K562 (cell line): ENCODE results near the gene C4orf50. TPM values are rescaled to one million over a fixed set of nuclear protein-coding genes. Genes with fewer than 3 reads are reported as not detected.

ENCODE experiments used
- ATAC-seq: fragments of 200-7000 bp; cut with Tn5 transposase; 3 replicates; pipeline ENCODE4 v1.9.1; 2020; ENCODE audit warnings: moderate library complexity
- BruUV-seq: library from RNA; stranded (reverse); fragments of 400-500 nt; replicated peaks from 2 replicates; lab custom pipeline; 2021; lab: Mats Ljungman, UMichigan
- CTCF ChIA-PET: fragments of 300-600 bp; formaldehyde crosslinking; extraction: SDS; loops from one replicate; lab custom pipeline; 2021; ENCODE audit warnings: low intra/inter-chr PET ratio; lab: Yijun Ruan, JAX
- POLR2A ChIA-PET: fragments of 300-600, 350-650 bp; sonication (Branson Sonifier 250); formaldehyde crosslinking; extraction: SDS; loops from one replicate; lab custom pipeline; 2021; ENCODE audit warnings: antibody characterized with exemption, inconsistent platforms; lab: Yijun Ruan, JAX
- DNase-seq, 4 experiments: peaks; one replicate each; pipeline versions ENCODE4 v3.0.0 to v3.0.0-alpha.2; 2011 to 2018; ENCODE audit warnings: low spot score in 3 of 4, mixed read lengths in 3 of 4; ENCODE audit errors: extremely low read depth in 1 of 4
- FAIRE-seq: peaks from 2 replicates; lab custom pipeline; 2011; peaks lifted over from hg19 to GRCh38; lab: Jason Lieb, UNC
- H2AFZ ChIP-seq: 2 replicates; pipeline ENCODE4 v1.6.0; 2011; ENCODE audit warnings: low read depth, low read length, control low read depth, inconsistent platforms
- H3K27ac ChIP-seq: fragments of 200-600 bp; 3 replicates; pipeline ENCODE4 v1.8.0; 2011; ENCODE audit warnings: low read depth, mild to moderate bottlenecking, control low read depth, inconsistent platforms, low read length, moderate library complexity, mixed read lengths; ENCODE audit errors: extremely low read depth
- H3K27me3 ChIP-seq, 2 experiments: fragments of 300-600 bp in 1 of 2; 2 replicates in 1 of 2; 3 replicates in 1 of 2; pipeline versions ENCODE4 v1.6.0 to v1.8.0; 2011; ENCODE audit warnings: inconsistent platforms in 2 of 2, low read length in 2 of 2, mild to moderate bottlenecking in 1 of 2, mixed read lengths in 1 of 2, moderate library complexity in 1 of 2; ENCODE audit not compliant: control insufficient read depth in 2 of 2, insufficient read depth in 2 of 2
- H3K36me3 ChIP-seq: fragments of 300-600 bp; 3 replicates; pipeline ENCODE4 v1.8.0; 2011; ENCODE audit warnings: mild to moderate bottlenecking, low read length, inconsistent platforms; ENCODE audit not compliant: control insufficient read depth, insufficient read depth
- H3K4me1 ChIP-seq, 2 experiments: fragments of 200-600 bp in 1 of 2; replicated peaks in 1 of 2; 2 replicates in 1 of 2; 3 replicates in 1 of 2; pipeline versions ENCODE4 v1.5.1 to v1.8.0; 2011; ENCODE audit warnings: inconsistent platforms in 2 of 2, low read length in 2 of 2, mild to moderate bottlenecking in 1 of 2, mixed read lengths in 1 of 2, moderate library complexity in 1 of 2; ENCODE audit not compliant: control insufficient read depth in 2 of 2, insufficient read depth in 2 of 2
- H3K4me2 ChIP-seq: 2 replicates; pipeline ENCODE4 v1.6.1; 2011; ENCODE audit warnings: low read length, control low read depth, inconsistent platforms, mixed read lengths; ENCODE audit not compliant: insufficient read depth
- H3K4me3 ChIP-seq: fragments of 200-600 bp; sonication (generic), shearing (Covaris generic); 2 replicates; pipeline ENCODE4 v1.5.1; 2016; ENCODE audit warnings: control low read depth, inconsistent platforms
- H3K79me2 ChIP-seq: fragments of 200-600 bp; 3 replicates; pipeline ENCODE4 v1.8.0; 2011; ENCODE audit warnings: low read length, inconsistent platforms; ENCODE audit not compliant: control insufficient read depth, insufficient read depth
- H3K9ac ChIP-seq, 2 experiments: 2 replicates each; pipeline versions ENCODE4 v1.6.0 to v1.6.1; 2011; ENCODE audit warnings: low read depth in 2 of 2, low read length in 2 of 2, control low read depth in 1 of 2, inconsistent platforms in 1 of 2, mild to moderate bottlenecking in 1 of 2, mixed read lengths in 1 of 2; ENCODE audit not compliant: insufficient read depth in 1 of 2
- H3K9me1 ChIP-seq: one replicate; pipeline ENCODE4 v1.6.0; 2011; ENCODE audit warnings: inconsistent platforms, mild to moderate bottlenecking, low read length, moderate library complexity; ENCODE audit not compliant: control insufficient read depth, insufficient read depth
- H3K9me3 ChIP-seq: replicated peaks from 2 replicates; pipeline ENCODE4 v1.5.1; 2011; ENCODE audit warnings: low read depth, low read length, inconsistent platforms; ENCODE audit not compliant: control insufficient read depth, insufficient read depth
- H4K20me1 ChIP-seq: replicated peaks from 2 replicates; pipeline ENCODE4 v1.6.1; 2011; ENCODE audit warnings: low read length, inconsistent platforms, mixed read lengths; ENCODE audit not compliant: control insufficient read depth, insufficient read depth
- DACH1 ChIP-seq: fragments of 450-650 bp; IDR thresholded peaks from 2 replicates; pipeline ENCODE4 v1.6.1; 2018; ENCODE audit not compliant: partially characterized antibody
- ELF1 ChIP-seq: fragments of 200-800 bp; sonication (Bioruptor generic); IDR thresholded peaks from 2 replicates; pipeline ENCODE4 v1.6.1; 2016; ENCODE audit warnings: missing genetic modification characterization, missing compliant biosample characterization
- ETV5 ChIP-seq: sonication (generic); formaldehyde crosslinking; IDR thresholded peaks from 2 replicates; pipeline ENCODE4 v1.4.0; 2020; ENCODE audit warnings: low read depth, mild to moderate bottlenecking, missing genetic modification reagents
- HMG20A ChIP-seq: fragments of 450-650 bp; formaldehyde crosslinking; conservative IDR thresholded peaks from 2 replicates; pipeline ENCODE4 v1.4.0; 2020; ENCODE audit warnings: mild to moderate bottlenecking, mixed read lengths
- TEAD4 ChIP-seq, 2 experiments: sonication (generic) in 1 of 2; formaldehyde crosslinking in 1 of 2; IDR thresholded peaks; 2 replicates each; pipeline versions ENCODE4 v1.6.1 to v1.8.0; 2012 to 2022; ENCODE audit warnings: borderline replicate concordance in 1 of 2, inconsistent platforms in 1 of 2, low read length in 1 of 2, mild to moderate bottlenecking in 1 of 2, missing genetic modification reagents in 1 of 2
- WGBS: fragments of 100-300 bp; shearing (Covaris generic); methylation state at CpG from one replicate; pipeline ENCODE4 v1.1.6; 2016; ENCODE audit warnings: low coverage, mixed read lengths; ENCODE audit not compliant: insufficient coverage; ENCODE audit errors: missing lambda C conversion rate; 5-methylcytosine and 5-hydroxymethylcytosine counted together
- in situ Hi-C: fragments of 300-500 bp; cut with MboI; formaldehyde crosslinking; loops from 4 replicates; pipeline ENCODE4 v1.15.0; 2018; ENCODE audit warnings: inconsistent platforms, mixed read lengths
- intact Hi-C: fragments of 100-400 bp; cut with micrococcal nuclease; formaldehyde crosslinking; loops from 2 replicates; pipeline ENCODE4 v1.14.2; 2022
- polyA plus RNA-seq, 8 experiments: library from polyadenylated mRNA; depleted of rRNA in 4 of 8; stranded (reverse) in 5 of 8; unstranded in 3 of 8; fragments of >200 nt; fragmentation: Nextera tagmentation in 2 of 8; fragmentation: Illumina TruSeq in 1 of 8; extraction: Ambion mirVana in 2 of 8; extraction: Trizol in 1 of 8; gene quantifications; 2 replicates each; pipeline versions ENCODE4 v1.2.1 to v1.2.3, GENCODE V29; 2011 to 2014; ENCODE audit warnings: inconsistent platforms in 1 of 8, missing spikeins in 1 of 8
- total RNA-seq, 7 experiments: library from RNA; depleted of rRNA in 6 of 7; stranded (reverse); fragments of >200 nt in 6 of 7; fragmentation: Illumina TruSeq in 2 of 7; extraction: Trizol in 2 of 7; gene quantifications; 2 replicates each; pipeline versions ENCODE4 v1.2.1 to v1.2.3, GENCODE V29; 2011 to 2021; ENCODE audit warnings: low replicate concordance in 1 of 7
- TF ChIP-seq, protein P1 (sequence below), 2 experiments: fragments of 450-650 bp in 1 of 2; IDR thresholded peaks; 2 replicates each; pipeline ENCODE4 v1.6.1; 2011 to 2017; ENCODE audit warnings: low read depth in 2 of 2, antibody characterized with exemption in 1 of 2, borderline replicate concordance in 1 of 2, low read length in 1 of 2, mild to moderate bottlenecking in 1 of 2, mixed read lengths in 1 of 2; ENCODE audit not compliant: control insufficient read depth in 1 of 2

Gene C4orf50
- total and polyA plus RNA-seq, 9 of the 15 experiments (the other 6 are each of a cell fraction or from before 2014, with no cell fraction given), result not detected

DNA sequence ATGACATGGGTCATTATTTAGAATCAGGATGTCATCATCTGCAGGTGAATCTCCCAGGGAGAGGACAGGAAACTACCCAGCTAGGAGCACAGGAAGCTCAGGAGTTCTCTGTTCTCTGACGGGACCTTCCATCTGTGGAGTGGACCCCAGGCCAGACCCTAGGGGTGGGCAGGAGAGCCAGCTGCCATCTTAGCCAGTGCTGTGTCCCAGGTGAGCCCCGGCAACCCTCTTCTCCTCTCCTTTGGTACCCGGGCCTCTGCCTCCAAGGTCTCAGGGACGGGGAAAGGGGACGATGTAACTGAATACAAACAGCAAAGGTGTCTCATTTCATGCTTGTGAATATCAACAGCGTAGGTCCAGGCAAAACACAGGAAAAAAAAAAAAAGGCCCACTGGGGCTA lies 48.5 kb downstream of the C4orf50 start:
- DNase-seq, result no peak
- no peaks in the 10 kb centered on the region for H3K9me3 ChIP-seq
- ATAC-seq, result no peak
- POLR2A ChIA-PET, result no interaction called here
- peaks cover 0 to 47% of the 10 kb centered on the region in 2 experiments; a peak in 4 of 5 replicates for H3K27me3 ChIP-seq
- H3K4me2 ChIP-seq, result no peak overlapping the region
- TF ChIP-seq TEAD4 (IDR thresholded peaks at IDR 0.05; ENCODE audit: low read length) (no peak), TEAD4 (CRISPR knock-in tag; IDR thresholded peaks at IDR 0.05; ENCODE audit: borderline replicate concordance) (no peak), ELF1 (no peak), ETV5 (CRISPR knock-in tag) (no peak), DACH1 (no peak), HMG20A (no peak)
- TF ChIP-seq, protein P1, sequence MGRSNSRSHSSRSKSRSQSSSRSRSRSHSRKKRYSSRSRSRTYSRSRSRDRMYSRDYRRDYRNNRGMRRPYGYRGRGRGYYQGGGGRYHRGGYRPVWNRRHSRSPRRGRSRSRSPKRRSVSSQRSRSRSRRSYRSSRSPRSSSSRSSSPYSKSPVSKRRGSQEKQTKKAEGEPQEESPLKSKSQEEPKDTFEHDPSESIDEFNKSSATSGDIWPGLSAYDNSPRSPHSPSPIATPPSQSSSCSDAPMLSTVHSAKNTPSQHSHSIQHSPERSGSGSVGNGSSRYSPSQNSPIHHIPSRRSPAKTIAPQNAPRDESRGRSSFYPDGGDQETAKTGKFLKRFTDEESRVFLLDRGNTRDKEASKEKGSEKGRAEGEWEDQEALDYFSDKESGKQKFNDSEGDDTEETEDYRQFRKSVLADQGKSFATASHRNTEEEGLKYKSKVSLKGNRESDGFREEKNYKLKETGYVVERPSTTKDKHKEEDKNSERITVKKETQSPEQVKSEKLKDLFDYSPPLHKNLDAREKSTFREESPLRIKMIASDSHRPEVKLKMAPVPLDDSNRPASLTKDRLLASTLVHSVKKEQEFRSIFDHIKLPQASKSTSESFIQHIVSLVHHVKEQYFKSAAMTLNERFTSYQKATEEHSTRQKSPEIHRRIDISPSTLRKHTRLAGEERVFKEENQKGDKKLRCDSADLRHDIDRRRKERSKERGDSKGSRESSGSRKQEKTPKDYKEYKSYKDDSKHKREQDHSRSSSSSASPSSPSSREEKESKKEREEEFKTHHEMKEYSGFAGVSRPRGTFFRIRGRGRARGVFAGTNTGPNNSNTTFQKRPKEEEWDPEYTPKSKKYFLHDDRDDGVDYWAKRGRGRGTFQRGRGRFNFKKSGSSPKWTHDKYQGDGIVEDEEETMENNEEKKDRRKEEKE (IDR thresholded peaks at IDR 0.05; ENCODE audit: borderline replicate concordance in 1 of 2, control insufficient read depth in 1 of 2, low read depth in 2 of 2, low read length in 1 of 2), result no peak
- intact Hi-C loops (no loop called here), in situ Hi-C loops (no loop called here)
- no peak overlapping the region for H3K9ac ChIP-seq
- CTCF ChIA-PET, result no interaction called here
- H2AFZ ChIP-seq, result no peak overlapping the region
- no peaks in the 10 kb centered on the region for H3K9me1 ChIP-seq
- no peak overlapping the region for H3K27ac ChIP-seq
- H3K4me3 ChIP-seq, result no peak overlapping the region
- no peaks in the 10 kb centered on the region for H3K36me3 ChIP-seq
- BruUV-seq, result no TSS peak
- H4K20me1 ChIP-seq, result no peaks in the 10 kb centered on the region; the same call in 1 of the 2 replicates
- H3K4me1 ChIP-seq, result peaks cover 0 to 4% of the 10 kb centered on the region in 2 experiments; a peak in 1 of 5 replicates
- no peaks in the 10 kb centered on the region for H3K79me2 ChIP-seq
- 2% methylated on average over 6 of the region's 6 CpGs for WGBS
- FAIRE-seq, result no peak
